ENCODE measurements around the gene ARHGAP28.

DNA sequence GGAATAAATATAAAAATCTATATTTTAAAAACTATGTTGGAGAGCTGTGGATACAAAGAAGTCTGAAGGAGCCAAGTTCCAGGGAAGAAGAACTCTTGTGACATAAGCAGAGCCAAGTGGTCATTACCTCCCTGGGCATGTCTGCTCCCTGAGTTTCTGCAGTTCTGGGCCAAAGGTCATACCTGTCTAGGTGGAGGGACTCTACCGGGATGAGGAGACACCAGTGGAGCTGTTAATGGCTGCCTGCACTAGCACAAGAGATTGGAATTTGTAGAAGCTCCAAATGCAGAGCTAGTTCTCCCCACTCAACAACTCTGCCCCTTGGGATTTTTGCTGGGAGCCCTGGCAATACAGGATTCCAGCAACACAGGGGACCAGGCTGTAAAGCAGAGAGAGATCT is 89.8 kb downstream of the ARHGAP28 start:
- TF ChIP-seq, protein P1, sequence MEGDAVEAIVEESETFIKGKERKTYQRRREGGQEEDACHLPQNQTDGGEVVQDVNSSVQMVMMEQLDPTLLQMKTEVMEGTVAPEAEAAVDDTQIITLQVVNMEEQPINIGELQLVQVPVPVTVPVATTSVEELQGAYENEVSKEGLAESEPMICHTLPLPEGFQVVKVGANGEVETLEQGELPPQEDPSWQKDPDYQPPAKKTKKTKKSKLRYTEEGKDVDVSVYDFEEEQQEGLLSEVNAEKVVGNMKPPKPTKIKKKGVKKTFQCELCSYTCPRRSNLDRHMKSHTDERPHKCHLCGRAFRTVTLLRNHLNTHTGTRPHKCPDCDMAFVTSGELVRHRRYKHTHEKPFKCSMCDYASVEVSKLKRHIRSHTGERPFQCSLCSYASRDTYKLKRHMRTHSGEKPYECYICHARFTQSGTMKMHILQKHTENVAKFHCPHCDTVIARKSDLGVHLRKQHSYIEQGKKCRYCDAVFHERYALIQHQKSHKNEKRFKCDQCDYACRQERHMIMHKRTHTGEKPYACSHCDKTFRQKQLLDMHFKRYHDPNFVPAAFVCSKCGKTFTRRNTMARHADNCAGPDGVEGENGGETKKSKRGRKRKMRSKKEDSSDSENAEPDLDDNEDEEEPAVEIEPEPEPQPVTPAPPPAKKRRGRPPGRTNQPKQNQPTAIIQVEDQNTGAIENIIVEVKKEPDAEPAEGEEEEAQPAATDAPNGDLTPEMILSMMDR (IDR thresholded peaks at IDR 0.05): no peak
- TF ChIP-seq POLR2A (IDR thresholded peaks at IDR 0.05): no peak
